ENCODE results near the gene KIRREL3.

Gene KIRREL3

DNA sequence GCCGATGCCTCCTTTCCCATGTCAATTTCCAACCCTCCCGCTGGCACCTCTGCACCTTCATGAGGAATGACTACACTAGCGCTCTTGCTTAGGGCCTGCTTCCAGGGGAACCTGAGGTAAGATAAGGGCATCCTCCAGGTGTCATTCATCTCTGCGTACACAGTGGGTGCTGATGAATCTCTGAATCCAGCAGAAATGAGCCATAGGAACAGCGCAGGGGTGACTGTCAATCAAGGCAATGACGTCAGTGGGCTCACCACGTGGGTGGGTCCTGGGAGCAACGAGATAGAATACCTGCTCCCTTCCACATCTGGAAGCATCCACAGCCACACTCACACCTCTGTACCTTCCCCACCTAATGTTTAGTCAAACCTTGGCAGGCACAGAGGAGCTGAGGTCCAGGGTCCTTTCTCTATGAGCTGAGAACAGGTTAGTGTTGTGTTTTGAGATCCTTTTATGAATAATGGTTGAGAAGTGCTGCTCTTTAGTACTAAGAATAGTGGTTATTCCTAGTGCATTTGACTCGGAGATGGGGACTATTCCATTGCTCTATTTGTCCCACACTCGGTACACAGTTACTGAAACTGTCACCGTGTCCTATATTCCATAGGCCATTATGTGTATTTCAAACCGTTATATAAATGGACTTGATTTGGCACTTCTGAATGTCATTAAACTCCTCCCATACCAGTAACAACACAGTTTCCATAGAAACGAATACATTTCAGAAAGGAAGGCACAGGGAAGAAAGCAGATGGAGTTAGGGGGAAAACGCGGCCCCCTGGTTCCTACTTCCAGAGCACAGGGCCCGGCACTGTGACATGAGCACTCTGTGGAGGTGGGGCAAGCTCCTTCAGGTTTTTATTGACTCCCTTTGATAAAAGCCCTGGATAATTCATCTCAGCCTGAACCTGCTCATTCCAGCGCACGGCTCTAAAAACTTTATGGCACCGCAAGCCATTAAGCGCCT is 451.7 kb downstream of the KIRREL3 start:
- DNase-seq, result no peak

DNA sequence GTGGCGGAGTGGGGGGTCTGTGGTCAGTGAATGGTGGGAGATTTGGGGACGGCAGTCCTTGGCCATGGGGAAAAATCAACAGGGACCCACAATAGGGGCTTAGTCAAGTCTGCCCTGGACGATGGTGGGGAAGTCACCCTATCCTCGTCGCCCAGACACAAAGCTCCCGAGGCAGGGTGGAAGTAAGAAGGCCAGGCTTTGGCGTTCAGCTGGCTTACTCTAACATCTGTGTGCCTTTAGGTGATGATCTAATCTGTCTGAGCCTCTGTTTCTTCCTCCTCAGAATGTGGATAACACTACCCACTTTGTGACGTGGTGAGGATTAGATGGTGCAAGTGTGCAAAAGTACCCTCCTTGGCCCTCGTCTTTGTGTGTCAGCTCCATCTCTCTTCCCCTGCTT is 452.9 kb downstream of the KIRREL3 start:
- no peak for DNase-seq

DNA sequence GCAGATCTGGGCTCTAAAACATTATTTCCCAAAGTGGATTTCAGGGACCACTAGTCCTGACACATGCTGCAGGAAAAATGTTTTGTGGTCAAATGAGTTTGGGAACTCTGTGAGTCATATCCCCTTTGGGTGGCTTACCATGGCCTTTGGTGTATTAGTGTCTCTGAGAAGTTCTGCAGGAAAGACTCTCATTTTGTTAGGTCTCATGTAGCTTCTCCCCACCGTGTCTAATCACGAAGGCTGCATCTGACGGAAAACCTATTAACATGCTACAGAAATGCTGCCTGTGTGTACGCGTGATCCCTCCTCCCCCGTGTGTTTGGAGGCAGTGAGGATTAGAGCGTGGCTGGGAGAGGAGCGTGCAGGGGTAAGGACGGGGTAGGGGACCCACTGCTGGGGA is 453.4 kb downstream of the KIRREL3 start:
- DNase-seq, result no peak

DNA sequence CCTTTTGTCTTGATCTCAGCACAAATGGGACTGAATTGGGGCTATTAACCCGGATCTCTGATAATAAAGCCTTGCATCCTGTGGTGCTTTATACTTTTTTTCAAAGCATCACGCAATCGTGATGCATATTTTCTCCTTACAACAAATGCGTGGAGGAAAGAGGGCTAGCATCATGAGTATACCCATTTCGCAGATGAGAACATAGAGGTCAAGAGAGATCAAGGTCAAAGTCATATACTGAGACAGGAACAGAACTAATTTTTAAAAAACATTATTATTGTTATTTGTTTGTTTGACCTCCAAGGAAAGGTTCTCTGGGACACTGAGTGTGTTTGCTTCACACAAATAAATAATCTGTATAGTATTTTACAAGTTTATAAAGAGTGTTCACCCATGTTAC is 453.9 kb downstream of the KIRREL3 start:
- no peak for DNase-seq

DNA sequence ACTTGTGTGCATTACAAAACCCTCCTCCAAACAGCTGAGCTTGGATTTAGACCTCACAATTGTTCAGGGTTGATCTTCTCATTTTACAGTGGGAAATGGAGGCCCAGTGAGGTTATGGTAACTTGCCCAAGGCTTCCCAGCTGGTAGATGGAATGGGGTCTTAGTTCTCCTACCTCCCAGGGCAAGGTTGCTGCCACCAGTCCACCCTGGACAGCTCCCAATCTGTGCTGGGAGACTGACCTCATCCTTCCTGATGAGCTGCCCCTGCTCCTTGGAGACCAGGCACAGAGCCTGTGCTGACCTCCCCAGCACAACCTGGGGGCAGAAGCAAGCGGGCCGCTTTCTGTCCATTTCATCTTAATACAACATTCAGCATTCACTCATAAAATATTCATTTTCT is 454.4 kb downstream of the KIRREL3 start:
- no peak for DNase-seq

DNA sequence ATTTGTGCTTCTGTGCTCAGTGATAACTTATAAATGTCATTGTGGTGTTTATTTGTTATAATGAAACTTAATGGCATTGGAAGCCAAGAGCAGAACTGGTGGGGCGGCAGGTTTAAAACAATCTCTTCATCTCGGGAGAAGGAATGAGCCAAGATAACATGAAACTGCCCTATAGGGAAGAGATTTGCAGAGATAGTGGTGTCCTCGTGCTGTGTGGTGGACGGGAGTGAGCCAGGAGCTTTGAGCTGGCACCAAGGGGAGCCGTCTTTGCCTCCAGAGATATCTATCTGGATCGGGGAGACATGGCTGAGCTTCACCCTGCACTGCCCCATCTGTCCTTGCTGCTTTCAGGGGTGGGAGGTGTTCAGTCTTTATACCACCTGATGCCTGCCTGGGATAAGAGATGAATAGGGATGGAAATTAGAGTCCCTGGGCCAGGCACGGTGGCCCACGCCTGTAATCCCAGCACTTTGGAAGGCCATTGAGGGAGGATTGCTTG is 455.5 kb downstream of the KIRREL3 start:
- no peak for DNase-seq

DNA sequence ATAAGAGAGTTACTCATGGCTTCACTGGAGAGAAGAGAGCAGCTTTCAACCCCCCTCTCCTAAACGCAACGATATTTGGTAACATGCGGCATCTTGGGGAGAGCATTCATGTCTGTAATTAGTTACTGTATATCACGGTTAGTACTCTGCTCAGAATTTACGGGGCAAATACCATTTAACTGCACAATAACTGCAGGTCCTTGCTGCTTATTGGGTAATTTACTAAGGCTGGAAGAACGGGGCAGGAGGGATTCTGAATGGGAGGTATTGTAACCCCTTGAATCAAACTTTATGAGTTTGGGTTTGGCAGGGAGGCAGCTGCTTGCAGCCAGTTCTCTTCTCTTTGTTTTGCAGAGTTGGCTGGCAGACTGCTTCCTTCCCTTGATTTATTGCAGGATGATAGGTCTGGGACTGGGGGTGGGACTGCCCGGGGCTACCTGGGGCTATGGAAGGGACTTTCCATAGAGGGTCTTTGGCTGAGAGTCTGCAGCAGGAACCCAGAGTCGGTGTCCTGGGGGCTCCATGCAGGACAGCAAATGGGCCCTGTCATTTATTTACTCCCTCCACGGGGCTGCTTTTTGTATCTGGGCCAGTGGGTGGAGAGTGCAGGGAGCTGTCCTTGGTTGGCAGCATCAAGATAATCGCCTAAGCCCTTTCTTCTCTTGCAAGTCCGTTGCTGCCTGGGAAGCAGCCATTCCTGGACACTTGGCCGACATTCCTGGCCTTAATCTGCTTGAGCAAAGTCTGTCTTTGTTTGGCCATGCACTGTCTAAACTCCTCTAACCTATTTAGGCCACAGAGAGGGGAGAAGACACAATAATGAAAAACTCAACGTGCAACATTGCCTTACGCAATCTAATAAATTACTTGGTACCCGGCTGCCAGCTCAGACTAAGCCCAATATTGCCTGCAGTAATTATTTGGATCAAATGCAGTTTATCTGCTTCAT is 456.2 kb downstream of the KIRREL3 start:
- DNase-seq, result no peak

DNA sequence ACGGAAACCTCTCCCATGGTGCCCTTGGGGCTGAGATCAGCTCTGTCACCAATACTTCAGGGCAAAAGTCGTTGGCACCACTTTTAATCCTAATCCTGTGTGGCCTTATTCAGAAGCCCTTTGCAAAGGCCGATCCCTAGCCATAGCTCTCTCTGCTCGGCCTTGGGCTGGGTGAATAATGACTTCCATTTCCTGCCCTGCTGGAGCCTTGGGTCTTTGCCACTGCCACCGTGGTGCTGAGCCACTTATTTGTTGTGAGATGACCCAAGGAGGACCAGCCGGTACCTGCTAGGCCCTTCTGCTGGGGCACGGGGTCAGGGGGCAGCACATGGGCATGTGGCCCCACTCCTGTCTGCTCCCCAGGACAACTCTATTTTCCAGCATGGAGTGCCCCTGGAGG is 456.9 kb downstream of the KIRREL3 start:
- DNase-seq, result no peak

DNA sequence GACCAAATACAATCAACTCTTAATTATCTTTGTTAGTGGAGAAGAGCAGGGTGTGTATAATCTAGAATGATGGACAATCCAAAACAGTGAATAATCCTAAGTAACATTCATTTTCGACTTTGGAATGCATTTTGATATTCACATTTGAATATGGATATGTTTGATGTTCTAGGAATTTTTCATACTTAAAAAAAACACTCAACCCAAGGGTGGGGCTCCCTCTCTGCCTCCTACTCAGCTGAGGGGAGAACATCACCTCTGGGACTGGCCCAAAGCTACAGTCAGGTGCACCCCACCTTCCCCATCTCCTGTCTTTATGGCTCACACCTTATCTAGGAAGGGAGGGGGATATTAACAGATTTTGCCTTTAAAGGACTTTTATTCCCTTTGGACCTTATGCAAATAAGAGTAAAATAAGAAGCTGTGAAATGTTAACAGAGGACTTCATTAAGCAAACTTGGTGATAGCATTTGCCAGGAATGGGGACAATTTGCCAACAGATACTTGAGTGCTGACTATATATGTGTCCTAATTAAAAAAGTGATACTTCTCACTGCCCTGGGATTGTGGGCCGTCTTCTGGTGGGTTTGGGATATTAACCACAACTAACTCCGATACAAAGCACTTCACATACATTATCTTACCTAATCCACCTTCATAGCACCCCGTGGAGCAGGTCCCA is 458.1 kb downstream of the KIRREL3 start:
- no peak for DNase-seq

DNA sequence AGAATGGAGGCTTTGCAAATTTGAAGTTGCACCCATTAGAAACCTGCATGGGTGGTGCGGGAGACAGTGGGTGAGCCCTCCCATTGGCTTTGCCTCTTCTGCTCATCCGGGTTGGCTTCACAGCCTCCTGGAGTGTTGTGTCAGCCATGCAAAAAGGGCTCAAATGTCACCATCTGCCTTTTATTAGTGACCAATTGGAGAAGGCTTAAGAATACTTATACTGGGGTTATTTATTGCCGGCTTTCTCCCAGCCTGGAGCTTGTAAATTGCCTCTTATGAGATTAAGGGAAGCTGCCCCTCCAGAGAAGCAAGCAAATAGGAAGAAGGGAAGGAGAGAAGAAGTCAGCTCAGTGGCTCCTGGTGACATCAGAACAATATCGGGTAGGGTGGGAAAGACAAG is 462.5 kb downstream of the KIRREL3 start:
- DNase-seq, result no peak

DNA sequence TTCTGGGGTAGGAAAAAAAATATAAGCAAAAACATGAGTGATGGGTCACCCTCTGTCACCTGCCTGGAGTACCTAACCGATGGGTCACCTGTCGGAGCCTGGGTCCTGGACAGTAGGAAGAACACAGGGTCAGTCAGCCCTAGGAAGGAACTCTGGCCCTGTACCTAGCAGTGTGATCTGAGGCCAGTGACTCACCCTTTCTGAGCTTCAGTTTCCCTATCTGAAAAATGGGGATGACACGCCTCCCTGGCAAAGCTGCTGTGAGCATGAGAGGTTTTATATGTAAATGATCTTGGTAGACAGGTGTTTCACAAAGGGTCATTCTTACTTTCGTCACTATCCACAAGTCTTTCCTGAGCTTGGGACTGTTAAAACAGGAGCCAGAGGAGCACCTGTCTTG is 463.1 kb downstream of the KIRREL3 start:
- no peak for DNase-seq

DNA sequence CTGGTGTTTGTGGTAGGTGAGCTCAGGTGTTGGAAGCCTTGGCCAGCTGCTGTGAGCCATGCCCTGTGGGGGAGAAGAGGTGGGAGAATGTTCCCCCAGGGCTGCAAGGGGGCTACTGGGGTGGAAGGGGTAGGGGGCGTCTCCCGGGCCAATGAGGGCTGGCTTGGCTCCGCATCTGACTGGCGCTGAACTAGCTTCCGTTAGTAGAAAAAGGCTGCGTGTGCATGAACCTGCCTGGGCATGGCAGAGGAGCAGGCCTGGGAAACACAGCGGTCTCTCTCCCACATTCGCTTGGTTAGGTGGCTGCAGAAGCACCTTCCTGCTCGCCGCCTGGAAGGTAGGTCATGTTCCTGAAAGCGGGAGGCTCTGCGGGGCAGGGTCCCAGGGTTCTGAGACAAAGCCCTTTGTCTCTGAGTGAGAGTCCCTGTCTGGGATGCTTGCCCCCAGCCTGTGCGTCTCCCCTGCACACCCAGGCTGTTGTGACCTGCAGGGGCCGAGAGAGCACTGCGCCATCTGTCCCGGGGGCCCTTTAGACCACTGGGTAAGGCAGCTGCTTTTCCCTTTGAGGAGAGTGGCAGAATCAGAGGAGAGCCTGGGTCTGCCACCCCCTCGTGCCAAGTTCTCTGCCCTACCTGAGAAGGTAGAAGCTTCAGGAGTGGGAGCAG is 466.3 kb downstream of the KIRREL3 start:
- no peak for DNase-seq

DNA sequence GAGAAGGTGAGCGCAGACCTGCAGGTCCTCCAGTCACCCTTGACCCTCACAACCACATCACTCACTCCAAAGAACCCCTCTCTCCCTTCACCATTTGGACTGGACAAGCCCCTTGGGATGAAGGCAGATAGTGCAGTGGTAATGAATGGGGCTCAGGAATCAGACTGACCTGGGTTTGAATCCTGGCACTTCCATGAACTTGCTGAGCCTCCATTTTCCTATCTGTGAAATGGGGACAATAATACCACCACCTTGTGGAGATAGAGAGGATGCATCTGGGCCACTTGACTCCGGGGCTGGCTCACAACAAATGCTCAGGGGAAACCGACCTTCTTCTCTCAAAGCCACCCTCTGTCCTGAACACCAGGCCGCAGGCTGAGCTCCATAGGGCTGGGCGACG is 467.0 kb downstream of the KIRREL3 start:
- DNase-seq, result no peak

DNA sequence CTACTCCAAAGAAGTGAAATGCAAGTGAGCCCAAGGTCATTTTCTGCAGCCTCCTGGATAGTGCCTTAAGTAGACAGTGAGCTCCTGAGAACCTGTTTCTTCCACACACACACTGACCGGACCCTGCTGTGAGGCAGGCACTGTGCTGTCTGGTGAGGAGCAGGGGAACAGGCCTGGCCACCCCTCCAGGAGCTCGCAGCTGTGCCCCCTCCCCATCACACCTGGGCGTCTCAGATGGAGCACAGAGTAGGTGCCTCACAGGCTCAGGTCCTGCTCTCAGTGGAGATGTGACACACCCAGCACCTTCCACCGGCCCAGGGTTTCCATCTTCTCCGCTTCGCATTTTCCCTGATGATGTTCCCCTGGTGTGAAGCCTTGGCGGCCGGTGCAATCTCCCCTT is 470.2 kb downstream of the KIRREL3 start:
- DNase-seq, result no peak

DNA sequence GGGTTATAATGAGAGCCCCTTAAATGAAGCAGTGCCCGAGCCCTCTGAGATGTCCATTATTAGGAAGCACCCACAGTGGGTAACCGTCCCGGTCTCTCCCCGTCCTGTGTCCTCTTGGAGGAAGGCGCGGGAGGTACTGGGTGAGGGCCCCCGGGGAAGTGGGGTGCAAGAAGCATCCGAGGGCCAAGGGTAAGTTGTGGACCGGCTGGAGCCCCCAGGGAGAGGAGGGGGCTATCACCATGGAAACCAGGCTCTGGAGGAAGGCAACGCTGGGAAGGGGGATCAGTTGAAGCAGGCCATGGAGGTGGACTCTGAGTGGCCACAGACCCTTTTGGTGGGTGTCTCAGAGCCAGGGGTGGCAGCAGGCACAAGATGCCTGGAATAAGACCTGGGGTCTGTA is 471.5 kb downstream of the KIRREL3 start:
- no peak for DNase-seq

DNA sequence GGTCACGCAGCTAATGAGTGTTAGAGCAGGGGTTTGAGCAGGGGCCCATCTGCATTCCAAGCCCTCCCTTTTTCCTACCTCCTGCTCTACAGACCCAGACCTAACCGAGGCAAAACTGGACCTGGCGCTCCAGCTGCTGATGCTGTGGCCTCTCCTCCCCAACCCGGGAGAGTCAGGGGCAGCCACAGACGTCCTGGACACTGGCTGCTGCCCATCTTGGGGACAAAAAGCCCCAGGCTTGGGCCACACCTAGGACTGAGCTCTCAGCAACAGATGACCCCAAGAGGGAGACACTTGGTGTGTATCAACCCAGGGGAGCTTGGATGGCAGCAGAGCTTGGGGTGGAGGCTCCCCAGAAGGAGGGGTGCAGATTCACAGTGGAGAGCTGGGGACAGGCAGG is 472.5 kb downstream of the KIRREL3 start:
- no peak for DNase-seq

DNA sequence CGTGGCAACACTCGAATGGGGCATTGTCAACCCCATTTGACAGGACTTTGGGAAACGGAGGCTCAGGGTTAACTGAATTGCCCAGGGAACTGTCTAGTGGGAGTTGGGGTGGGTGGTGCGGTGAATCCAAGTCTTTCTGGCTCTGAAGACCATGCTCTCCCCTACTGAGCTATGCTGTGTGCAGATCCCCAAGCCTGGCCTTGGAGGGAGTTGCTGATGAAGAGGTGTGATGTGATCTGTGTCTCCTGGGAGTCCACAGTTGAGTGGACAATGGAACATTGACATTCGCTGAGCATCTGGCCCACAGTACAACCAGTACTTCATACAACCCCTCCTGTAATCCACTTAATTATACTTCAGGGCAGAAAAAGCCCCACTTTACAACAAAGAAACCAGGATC is 472.9 kb downstream of the KIRREL3 start:
- no peak for DNase-seq

DNA sequence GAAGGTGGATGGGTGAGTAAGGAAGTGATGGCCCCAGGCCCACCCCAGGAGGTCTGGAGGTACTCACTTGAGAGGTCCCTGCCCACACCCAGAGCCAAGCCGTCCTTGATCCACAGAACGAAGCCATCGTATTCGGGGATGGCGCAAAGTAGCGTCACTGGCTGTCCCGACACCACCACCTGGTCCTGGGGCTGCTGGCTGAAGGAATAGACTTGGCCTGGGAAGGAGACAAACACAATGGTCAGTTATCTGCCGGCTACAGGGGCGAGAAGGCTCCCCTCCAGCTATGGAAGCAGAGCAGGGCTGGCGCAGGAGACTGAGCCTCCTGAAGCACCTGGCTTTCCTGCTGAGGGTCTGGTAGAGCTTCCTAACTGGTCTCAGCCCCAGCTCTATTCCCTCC is 474.1 kb downstream of the KIRREL3 start:
- no peak for DNase-seq

DNA sequence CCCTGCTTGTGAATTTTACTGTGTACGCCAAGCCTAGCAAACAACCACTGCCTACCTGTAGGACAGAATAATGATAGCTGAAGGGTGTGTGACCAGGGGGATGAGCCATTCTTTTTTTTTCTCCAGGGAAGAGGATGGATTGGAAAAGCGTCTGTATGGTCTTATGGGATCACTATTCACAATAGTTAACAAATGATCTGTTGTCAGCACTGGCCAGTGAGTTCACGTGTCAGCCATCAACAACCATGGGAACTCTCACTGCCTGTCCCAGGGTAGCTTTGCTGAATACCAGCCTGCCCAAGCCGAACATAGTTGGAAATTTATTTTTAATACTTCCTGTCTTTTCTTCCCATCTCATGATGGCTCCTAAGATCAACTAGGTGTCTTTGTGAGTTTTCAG is 474.9 kb downstream of the KIRREL3 start:
- DNase-seq, result no peak

DNA sequence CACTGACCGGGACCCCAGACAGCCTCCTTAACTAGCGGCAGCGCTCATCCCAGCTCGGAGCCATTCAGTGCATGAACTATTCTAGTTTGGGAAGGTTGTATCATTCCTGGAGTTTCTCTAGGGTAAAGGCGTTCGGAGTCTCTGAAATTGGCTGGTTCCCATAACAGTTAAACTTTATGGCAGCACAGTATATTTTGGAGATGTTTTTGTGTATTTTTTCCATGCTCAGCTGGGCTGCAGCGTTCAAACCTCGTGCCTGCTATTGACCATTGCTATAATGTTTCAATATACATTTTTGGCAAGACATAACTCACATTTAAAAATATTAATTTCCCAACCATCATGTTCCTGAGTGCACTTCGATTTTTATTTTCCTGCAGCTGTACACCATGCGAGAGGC is 475.4 kb downstream of the KIRREL3 start:
- DNase-seq, result no peak

DNA sequence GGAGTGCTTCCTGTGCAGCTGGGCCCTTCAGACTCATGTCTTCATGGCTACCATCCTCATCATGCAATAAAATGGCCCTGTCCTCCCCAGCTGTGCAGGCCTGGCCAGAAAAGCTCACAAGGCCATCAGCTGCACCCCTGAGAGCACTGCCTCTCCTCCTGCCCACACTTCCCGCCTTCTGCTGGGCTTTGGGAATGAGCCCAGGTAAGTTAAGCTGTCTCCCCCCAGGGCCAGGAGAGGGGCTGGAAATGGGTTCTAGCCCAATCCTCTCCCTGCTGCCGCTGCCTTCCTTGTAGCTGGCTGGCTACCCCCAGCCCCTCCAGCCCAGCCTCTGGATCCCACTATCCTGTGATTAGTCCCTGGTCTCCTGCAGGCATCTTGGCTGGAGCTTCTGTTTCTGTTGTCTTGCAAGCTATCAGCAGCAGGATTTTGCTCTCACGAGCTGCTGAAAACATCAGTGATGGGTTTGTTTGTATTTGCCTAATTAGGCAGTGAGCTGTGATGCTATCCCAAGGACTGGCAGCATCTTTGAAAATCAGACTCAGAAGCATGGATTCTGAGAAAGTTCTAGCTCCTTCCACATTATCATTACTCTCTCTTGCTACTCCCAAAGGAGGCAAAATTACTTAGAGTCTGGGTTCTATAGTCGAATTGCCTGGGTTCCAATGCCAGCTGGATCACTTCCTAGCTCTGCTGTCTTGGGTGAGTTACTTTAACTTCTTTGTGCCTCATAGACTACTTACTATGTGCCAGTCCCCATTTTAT is 476.9 kb downstream of the KIRREL3 start:
- DNase-seq, result no peak

DNA sequence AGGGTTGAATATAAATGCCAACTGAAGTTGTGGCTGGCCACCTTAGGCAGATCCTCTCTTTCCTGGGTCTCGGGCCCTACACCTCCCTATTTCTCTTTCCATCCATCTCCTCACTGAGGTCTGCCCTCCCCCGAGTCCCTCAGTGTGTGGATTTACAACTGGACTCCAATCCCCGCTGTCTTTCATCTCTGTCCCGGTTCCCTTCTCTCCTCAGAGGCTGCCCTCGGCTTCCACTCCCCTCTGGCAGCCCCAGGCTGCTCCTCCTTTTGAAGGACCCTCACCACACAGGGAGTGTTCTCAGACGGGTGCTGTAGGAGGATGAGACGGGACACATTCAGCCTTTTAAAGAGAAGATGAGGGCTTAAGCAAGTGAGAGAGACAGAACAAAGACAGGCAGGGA is 478.0 kb downstream of the KIRREL3 start:
- DNase-seq, result no peak

All from hematopoietic multipotent progenitor cell treated with erythropoietin and hydrocortisone succinate and interleukin-3 and kit ligand, for 8 days (in vitro differentiated cells).